HG02885 (cell line): Measurements from ENCODE around the gene EVX2.

Experiments
- ATAC-seq: cut with Tn5 transposase; IDR thresholded peaks from one replicate; pipeline ENCODE4 v1.9.1; 2021; ENCODE audit warnings: mild to moderate bottlenecking; ENCODE audit not compliant: unreplicated experiment, poor library complexity

Gene EVX2

DNA sequence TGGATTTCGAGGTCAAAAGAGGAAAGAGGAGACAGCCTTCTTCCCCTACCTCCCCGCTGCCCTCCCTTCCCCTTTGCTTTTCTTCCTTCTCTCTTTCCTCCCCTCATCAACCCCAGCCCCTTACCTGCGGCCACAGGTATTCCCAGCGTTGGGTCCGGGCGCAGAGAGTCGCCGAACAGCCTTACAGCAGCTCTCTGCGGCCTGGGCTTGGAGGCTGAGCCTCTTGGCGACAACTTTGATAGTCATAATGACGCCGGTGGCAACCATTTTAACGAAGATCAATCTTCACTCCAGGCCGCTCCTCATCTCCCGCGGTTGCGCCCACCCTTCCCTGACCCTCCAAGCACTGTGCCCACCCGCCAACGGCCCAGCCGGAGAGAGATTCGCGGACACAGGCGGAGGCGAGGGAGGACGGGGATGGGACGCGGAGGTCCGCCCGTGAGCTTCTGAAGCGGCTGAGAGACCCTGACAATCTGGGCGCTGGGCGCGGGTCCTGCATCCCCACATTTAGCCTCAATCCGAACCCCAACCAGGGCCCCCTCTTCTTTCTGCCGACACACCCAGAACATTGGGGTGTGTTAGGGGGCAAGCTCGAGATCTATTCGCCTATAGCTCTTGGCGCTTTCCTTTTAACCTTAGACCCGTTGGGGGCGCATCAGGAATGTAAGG is 1.5 kb upstream of the EVX2 start:
- no peak for ATAC-seq

DNA sequence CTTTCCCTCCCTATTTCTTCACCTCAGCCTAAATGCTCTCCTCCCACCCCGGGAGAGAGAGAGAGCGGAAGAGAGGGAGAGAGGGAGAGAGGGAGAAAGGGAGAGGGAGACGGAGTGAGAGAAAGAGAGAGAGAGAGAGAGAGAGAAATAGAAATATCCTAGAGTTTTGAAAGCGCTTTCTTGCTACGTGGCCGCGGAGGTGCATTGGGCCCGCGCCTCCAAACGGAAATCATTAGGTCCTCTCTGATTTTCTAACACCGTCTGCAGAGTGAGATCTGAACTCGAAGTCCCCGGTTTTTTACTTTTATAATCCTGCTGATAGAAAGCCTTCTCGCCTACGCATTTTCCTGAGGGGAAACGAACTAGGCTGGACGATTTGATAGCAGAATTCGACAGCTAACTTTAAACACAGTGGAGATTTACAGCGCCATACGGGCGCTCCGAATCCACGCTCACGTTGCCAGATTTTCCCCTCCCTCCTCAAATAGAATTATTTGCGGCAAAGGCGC is 903 bp upstream of the EVX2 start:
- ATAC-seq: no peak

DNA sequence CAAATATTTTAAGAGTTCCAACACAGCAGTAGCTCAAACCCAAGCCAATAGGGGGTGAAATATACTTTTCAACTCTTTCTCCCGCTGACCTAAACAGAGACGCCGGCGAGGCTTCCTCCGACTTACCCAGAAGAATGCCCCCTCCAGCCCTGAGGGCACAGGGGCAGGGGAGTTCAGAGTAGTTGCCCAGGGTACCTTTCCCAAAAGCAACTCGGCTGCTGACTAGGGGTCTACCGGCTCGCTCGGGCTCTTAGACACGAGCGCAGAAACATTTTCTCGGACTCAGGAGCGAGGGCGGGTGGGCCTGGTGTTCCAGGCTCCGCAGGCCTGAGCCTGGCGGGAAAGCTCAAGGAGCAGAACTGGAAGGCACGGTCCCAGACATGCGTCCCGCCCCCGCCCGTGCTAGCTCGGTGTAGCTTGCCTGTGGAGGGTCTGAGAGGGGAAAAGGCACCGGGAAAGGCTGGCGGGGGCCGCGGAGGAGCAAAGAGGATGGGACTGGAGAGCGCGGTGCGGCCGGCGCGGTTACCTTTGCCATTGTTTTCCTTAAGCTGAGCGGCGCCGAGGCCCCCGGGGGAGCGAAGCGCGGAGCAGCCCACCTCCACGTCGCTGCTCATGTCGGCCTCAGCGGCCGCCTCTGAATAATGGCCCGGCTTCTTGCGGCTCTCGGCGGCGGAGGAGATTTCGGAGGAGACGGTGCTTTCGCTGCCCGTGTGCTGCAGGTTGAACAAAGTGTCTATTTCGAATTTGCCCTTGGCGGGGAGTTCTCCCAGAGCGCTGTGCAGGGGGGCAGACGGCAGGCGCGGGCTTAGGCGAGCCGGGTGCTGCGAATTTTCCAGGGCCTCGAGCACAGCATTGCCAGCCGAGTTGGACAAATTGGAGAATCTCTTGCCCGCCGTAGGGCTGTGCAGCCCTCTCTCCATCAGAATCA is 674 bp downstream of the EVX2 start:
- no peak for ATAC-seq

DNA sequence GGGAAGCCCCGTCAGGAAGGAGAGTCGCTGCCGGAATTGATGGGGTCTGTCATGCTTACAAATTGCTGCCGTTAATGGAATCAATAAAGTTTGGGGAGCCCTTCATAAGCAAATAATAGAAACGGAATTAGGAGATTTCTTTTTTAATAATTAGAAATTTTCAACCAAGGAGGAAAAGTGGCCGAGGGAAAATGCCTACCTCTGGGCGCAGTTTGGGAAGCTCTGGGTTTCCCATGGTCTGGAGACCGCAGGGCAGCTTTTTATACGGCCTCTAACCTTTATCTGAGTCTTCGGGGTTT is 1.3 kb downstream of the EVX2 start:
- no peak for ATAC-seq

DNA sequence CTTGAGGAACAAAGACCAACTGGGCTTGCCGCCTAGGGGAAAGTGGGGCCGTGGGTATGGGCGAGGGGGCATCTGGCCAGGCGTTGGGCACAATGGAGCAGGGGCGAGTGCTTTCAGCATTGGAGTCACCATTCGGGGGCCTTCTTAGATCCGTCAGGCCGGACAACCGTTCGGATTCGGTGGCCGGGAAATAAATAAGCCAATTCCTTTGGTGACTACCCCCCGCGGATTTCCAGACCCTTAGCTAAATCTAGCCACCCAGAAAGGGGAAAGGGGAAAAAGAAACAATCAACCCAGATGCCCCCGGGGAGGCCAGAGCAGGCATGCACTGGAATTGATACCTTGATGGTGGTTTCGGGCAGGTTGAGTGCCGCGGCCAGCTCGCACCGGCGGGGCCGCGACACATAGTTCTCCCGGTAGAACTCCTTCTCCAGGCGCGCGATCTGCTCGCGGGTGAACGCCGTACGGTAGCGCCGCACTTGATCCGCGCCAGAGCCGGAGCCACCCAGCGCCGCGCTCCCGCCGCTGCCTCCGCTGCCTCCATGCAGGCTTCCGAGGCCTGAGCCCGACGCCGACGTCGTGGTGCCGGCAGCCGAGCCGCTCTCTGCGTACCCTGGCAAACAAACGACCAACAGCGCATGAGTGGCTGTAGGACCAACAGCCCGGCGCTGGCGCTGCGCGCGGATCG is 1.8 kb downstream of the EVX2 start:
- ATAC-seq: no peak

DNA sequence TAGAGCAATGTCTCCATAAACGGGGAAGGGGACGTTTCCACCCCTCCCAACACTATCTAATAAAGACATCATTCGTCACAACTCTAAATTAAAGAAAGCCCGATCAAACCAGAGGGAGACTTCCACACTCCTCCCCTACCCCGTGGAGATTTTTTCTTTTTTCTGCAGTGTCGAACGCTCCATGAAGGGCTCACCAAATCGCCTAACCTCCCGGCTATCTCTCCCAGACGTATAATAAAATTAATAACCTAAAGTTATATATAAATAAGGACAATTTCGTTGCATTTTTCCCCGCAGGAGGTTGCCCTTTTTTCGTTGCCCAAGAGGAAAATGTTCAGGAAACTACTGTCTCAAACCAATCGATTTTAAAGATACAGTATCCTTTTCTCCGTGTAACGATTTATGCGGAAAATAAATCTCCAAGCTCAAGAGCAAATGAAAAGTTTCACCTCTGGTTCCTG is 2.4 kb downstream of the EVX2 start:
- no peak for ATAC-seq

DNA sequence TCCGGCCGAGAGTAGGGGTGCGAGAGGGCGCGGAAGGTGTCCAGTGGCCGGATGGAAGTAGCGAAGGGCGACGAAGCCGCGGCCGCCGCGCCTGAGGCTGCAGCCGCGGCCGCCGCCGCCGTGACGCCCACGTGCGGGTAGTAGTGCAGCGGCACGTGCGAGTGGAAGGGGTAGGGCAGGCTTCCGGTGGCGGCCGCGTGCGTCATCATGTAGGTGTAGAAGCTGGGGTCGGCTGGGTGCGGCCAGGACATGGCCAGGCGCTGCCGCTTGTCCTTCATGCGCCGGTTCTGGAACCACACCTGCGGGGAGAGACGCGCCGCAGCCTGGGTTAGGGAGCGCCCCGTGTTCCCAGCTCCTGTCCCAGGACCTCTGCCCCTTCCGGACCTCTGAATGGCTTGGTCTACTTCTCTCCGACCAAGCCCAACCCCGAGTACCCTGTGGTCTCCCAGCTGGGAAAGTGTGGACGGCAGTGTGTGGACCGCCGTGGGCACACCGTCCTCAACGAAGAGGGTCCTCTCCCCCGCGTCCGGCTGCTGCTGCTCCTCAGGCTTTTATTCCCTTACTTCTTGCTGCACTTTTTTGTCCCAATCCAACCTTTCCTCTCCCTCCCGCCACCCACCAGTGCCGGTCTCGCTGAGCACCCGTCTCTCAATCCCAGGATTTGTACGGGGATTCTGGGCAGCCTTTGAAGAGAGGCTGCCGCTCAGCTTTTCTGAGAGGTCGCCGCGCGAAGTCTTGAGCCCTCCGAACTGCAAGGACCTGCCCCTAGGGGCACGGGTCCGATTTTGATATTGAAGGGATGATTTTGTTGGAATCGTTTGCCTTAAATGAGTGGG is 3.0 kb downstream of the EVX2 start:
- ATAC-seq: no peak

DNA sequence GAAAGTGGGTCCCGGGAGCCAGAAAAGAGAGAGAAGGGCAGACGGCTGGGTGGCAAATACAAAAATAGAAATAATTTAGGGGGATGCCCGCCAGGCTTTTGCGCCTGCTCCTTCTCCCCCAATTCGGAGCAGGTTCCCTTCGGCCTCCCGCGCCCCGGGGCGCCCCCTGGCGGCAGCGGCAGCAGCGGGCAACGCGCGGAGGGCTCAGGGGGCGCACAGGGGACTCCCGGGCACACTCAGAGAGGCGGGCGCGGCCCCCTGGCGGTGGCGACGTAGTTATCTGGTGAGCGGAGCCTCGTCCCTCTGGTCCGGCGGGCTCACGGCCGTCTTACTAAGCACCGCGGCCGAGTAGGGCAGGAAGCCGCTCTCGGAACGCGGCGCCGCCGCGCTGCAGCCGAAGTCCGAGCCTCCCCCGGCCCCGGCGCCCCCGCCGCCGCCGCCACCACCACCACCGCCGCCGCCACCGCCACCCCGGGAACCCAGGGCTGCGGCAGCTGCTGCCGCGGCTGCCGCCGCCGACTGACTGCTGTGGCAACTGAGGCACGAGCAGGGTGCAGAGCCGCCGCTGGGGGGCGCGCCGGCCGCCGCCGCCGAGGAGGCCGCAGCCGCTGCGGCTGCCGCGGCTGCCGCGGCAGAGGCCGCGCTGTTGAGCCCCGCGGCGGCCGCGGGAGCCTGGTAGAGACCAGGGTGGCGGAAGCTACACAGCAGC is 3.8 kb downstream of the EVX2 start:
- ATAC-seq: no peak

DNA sequence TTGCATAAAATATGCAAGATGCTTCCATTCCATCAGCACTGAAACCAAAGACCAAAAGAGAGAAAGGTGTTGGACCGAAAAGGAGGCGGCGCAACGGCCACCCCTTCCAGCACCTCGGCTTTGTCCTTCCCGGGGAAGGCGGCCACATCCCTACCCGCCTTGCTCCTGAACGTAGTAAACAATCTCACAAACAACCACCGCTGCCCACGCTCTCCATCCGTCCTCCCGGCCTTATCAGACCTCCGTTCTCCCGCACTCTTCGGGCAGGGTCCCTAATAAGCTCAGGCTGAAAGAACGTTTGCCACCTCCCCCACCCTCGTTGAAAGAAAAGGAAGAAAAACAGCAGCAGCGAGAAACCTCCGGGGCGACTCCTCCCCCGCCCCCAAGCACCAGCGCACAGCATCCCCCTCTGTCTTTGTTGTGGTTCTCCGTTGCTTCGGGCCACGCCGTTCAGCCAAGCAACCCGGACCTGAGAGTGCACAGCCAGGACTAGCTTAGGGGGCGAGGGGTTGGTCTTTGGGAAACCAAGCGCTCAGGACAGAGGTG is 4.4 kb downstream of the EVX2 start:
- ATAC-seq: no peak

DNA sequence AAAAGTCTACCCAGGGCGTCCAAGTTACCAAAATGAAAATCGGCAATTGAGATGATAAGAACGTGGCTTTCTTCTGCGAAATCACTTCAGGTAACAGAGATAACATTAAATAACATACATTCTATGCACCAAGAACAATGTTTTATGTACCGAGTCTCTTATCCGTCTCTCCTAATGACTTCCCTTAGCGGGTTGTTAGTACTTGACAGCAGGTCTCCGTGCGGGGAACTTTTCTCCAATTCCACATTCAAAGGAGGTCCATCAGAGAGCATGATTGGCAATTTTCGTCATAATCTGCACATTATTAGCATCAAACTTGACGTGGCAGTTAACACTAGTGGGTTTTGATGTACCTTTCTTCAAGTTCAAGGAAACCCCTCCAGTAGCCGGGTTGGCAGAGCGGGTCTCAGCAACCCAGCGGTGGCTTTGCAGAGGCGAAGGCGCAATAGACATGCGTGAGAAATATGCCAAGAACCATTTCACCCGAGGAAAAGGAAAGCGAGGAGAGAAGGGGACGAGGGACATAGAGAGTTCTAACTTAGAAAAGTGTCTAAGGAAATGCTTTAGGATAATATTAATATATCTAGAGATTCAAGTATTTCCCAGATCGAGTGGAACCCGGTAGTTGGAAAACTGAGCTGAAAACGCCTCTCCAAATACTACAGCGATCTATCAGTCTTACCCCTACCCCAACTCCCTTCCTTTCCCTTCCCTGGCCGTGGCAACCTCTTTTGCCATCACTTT is 5.0 kb downstream of the EVX2 start:
- no peak for ATAC-seq

DNA sequence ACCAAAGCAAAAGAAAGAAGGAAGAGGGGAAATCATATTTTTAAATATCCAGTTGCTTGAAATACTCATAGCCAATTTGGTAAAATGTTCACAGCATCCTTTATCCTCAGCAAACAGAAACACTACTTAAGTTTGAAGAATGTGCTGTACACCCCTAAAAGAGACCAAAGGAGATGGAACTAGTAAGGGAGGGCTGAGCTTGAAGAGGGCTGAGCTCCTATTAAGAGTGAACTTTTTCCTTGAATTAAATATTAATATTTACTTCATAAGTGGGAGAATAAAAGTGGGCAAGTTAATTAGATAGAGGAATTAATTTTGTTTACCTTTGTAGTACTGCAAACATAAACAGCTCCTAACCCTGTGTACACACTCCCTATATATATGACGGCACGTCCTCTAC is 7.0 kb downstream of the EVX2 start:
- ATAC-seq: no peak

DNA sequence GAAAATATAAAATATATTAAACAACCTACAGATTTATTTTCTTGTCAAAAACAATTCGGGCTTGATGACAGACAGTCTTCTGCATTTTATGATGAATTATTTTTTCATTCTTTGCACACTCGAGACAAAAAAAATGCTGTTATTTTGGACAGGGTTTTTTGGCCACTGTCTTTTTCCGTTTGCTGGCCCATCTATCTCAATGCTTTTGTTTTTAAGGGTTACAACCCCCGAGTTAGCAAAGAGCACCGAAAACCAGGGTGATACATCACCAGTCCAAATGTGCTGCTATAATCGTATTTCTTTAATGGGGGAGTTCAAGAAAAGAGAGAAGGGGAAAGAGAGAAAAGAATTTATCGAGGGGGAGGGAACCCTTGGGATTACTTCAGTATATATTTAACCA is 7.7 kb downstream of the EVX2 start:
- ATAC-seq: no peak

DNA sequence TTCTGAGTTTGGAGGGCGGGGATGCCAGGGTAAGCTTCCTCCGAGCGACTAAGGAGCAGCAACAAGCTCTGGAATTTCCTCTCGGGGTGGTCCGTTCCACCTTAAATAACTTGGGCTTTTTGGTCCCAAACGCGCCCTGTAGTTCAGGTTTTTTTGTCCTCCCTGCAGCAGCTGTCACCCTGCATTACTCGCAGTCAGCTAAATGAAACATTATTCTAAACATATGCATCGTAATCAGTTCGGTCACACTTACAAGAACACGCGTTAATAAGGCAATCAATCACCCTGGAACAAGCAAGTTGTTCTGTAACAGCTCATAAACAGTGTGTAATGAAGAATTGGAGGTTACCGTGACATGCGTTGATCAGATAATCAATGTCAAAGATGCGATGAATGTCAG is 8.3 kb downstream of the EVX2 start:
- ATAC-seq: no peak

DNA sequence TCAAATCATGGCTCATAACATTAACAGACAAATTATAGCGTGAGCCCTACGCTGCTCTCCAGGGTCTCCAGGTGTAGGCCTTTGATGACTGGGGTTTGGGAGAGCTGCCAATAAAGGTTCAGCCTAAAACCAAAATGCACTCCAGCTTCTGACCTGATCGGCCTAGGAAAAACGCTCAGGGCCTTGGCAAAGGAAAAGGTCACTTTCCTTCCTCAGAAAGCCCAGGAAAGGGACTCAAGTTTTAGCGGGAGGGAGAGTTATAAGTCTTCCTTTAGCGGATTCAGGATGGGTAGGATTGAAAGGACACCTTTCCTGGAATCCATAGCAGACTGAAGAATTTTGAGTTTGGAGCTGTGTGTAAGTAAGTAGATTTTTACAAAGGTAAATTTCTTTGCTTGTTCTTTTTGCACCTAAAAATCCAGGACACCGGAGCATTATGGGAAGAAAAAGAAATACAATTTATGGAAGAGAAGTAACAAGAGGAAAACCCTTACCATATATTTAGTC is 8.8 kb downstream of the EVX2 start:
- ATAC-seq: no peak

DNA sequence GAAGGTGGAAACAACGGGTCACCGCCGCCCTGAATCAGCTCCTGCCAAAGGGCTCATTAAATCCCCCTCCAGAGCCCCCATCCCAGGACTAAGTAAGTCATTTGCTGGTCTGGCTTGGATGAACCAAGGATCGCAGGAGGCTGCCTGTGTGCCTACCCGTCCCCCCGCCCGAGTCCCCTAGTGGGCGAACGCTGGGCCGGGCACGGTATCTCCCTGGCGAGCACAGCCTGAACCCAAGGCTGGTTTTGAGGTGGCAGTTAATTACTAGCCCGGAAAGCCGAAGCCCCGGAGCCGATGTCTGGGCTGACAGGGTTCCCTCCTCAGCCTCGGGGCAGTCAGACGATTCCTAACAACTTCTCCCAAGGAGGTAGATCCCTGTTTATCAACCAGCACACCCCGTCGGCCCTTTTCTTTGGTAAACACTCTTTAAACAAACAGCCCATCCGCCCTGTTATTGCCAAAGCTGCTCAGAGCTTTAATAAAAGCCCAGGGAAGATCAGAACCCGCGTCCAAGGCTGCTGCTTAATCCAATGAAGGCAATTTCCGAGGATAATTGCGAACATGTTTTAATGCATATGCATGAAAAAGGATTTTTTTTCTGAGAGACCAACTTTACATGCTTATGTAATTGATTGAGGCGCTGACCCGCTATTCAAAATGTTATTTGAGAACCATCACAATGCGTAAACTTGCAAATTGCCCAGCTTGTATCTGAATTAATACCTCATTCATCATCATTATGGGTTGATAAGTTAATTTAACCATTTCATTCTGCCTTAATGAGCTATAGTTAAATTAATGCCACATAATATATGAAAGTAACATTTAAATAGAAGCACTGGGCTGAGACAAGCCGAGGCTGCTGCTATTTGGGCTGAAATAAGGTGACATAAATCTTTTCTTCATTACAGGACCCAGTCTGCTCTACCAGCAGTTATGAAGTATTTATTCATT is 10.5 kb downstream of the EVX2 start:
- ATAC-seq: no peak

DNA sequence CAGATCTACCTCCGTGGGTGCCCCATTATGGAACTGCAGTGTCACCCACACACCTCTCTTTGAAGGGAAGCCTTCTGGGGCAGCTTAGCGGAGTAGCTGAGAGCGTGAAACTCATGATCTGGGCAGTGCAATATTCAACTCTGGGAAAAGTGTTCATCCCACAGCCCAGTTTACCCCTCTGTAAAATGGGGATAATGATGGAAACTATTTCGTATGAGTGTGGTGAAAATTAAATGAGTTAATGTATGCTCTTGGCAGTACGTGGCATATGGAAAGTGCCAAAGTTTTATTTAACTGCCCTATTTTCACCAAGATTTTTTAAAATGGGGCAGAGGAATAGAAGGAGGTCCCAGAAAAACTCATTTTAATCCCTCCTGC is 11.5 kb downstream of the EVX2 start:
- ATAC-seq: no peak
